Pancreas (tissue), 10 donors: ENCODE results near the gene NPEPPS. TPM values are rescaled to one million over a fixed set of nuclear protein-coding genes. Genes with fewer than 3 reads are reported as not detected.
A peak's percentile ranks its signal among the peaks of the same experiment; 100 is the strongest.
"Not testable (repeated sequence)": the region's sequence is repeated elsewhere in the genome, so short reads cannot be mapped to it uniquely, and the experiment has no call there.

Experiments used
- ATAC-seq, 4 donors: fragments of 200-7000 bp; cut with Tn5 transposase; one replicate each; pipeline versions ENCODE4 v1.8.0 to v1.9.1; 2020; ENCODE audit warnings: mild to moderate bottlenecking in 4 of 4, moderate library complexity in 4 of 4
- DNase-seq, 6 donors: peaks; one replicate each; pipeline ENCODE4 v3.0.0-alpha.2; 2020
- FAIRE-seq: peaks from 2 replicates; lab custom pipeline; 2012; peaks lifted over from hg19 to GRCh38; lab: Jason Lieb, UNC
- H3K27ac ChIP-seq, 4 donors: fragments of 200-600 bp; sonication (generic); 1 replicate in 3 of 4; 2 replicates in 1 of 4; pipeline versions ENCODE4 v1.5.0 to v1.8.0; 2020
- H3K27me3 ChIP-seq, 4 donors: fragments of 200-600 bp; one replicate each; pipeline ENCODE4 v1.8.0; 2021
- H3K36me3 ChIP-seq, 3 donors: fragments of 200-600 bp; sonication (generic) in 1 of 3; one replicate each; pipeline versions ENCODE4 v1.5.0 to v1.8.0; 2020 to 2021
- H3K4me1 ChIP-seq, 3 donors: fragments of 200-600 bp; one replicate each; pipeline ENCODE4 v1.8.0; 2021
- H3K4me3 ChIP-seq, 4 donors: fragments of 200-600 bp; sonication (generic) in 2 of 4; one replicate each; pipeline versions ENCODE4 v1.5.0 to v1.8.0; 2020 to 2021
- H3K9me3 ChIP-seq, 4 donors: fragments of 200-600 bp; one replicate each; pipeline ENCODE4 v1.8.0; 2021
- CTCF ChIP-seq, 4 donors: fragments of 200-600 bp; sonication (generic) in 3 of 4; IDR thresholded peaks; one replicate each; pipeline versions ENCODE4 v1.5.0 to v1.8.0; 2021; ENCODE audit warnings: antibody characterized with exemption in 4 of 4
- WGBS, 2 donors: extraction: QIAGEN DNeasy Blood & Tissue Kit; methylation state at CpG; one replicate each; pipeline ENCODE4 v1.1.7; 2013; 5-methylcytosine and 5-hydroxymethylcytosine counted together
- intact Hi-C, 3 donors: fragments of 100-400 bp; cut with DNase I; formaldehyde crosslinking; loops; one replicate each; pipeline versions ENCODE4 v1.11.1 to v1.14.2; 2022
- polyA plus RNA-seq, 2 donors: library from polyadenylated mRNA; stranded (reverse); fragments of 200-250 nt; gene quantifications; one replicate each; pipeline ENCODE4 v1.2.3, GENCODE V29; 2013
- total RNA-seq, 6 donors: library from RNA; stranded (reverse); fragmentation: NEBNext Ultra II Directional in 4 of 6; extraction: Animal tissue kit (Norgen Biotek cat#: 25700) in 4 of 6; gene quantifications; one replicate each; pipeline versions ENCODE4 v1.2.1 to v1.2.4, GENCODE V29; 2021 to 2023
- donor health status: healthy with polysubstance abuse.
- donor health status: DM: no; HTN: no; CAD: no; lungs with moderate emphysema.
- donor health status: DM: no; HTN: no; CAD: no.
- donor health status: control.
- donor health status: control.
- donor health status: Bipolar disorder and iron deficiency.
- donor health status: DM: yes; HTN: yes; CAD: no.
- donor health status: DM: no; HTN: no; CAD: no.
- donor health status: DM: no; HTN: no; CAD: no.
- donor health status: DM: yes; HTN: yes; CAD: no.

NPEPPS gene
- total RNA-seq (10 to 100 TPM; 32.3 to 72.3 (median 49.7) TPM), polyA plus RNA-seq (10 to 100 TPM; 31.9 to 35.6 TPM)

GRCh38 chr17:47530557-47531232 is at the start of gene NPEPPS:
NPEPPS (plus strand) TSS chr17:47531108; CDS start chr17:47531301, 193 bp downstream.
- FAIRE-seq, H3K27me3 ChIP-seq, H3K36me3 ChIP-seq, H3K9me3 ChIP-seq, intact Hi-C loops, H3K4me1 ChIP-seq: not testable (repeated sequence)
- ATAC-seq (peak; percentile 85 to 94 (median 94)), DNase-seq (peak; percentile 89 to 94 (median 92))
- Histone ChIP-seq H3K4me3 (peak within 1 kb of the TSS; percentile 28 to 56 (median 40)), H3K27ac (peak within 1 kb of the TSS; percentile 45 to 86 (median 72))
- 10 to 15% methylated on average over 40 to 60 of the region's 60 CpGs for WGBS, 2 donors

GRCh38 chr17:47491841-47492212 is 39.1 kb upstream of the NPEPPS start:
- H3K36me3 ChIP-seq, FAIRE-seq, ATAC-seq, H3K9me3 ChIP-seq, H3K4me1 ChIP-seq, H3K27me3 ChIP-seq, DNase-seq, intact Hi-C loops: not testable (repeated sequence)
- Histone ChIP-seq H3K4me3 (peak overlapping the region; percentile 26 to 50 (median 36)), H3K27ac (peak overlapping the region in 2 of 4 donors; percentile 69 to 78)
- WGBS, 2 donors, result 9 to 10% methylated on average over 14 of the region's 15 CpGs

- DNase-seq, H3K27me3 ChIP-seq, H3K9me3 ChIP-seq, FAIRE-seq, H3K27ac ChIP-seq, ATAC-seq, H3K4me1 ChIP-seq, H3K4me3 ChIP-seq, intact Hi-C loops, H3K36me3 ChIP-seq: not testable (repeated sequence)
- 14 to 15% methylated on average over 1 of the region's 1 CpG for whole genome bisulfite sequencing, 2 donors
Measured at GRCh38 chr17:47499074-47499473, 31.8 kb upstream of the NPEPPS start.

GRCh38 chr17:47499494-47499893 is 31.4 kb upstream of the NPEPPS start:
- H3K36me3 ChIP-seq, H3K9me3 ChIP-seq, H3K4me1 ChIP-seq, intact Hi-C loops, H3K4me3 ChIP-seq, ATAC-seq, DNase-seq, H3K27me3 ChIP-seq, FAIRE-seq, H3K27ac ChIP-seq: not testable (repeated sequence)
- WGBS, 2 donors, result 68 to 72% methylated on average over 4 of the region's 4 CpGs

- WGBS, 2 donors, result 50 to 57% methylated on average over 3 to 4 of the region's 4 CpGs
- intact Hi-C loops, H3K4me1 ChIP-seq, FAIRE-seq, H3K27ac ChIP-seq, H3K36me3 ChIP-seq, H3K4me3 ChIP-seq, H3K27me3 ChIP-seq, H3K9me3 ChIP-seq: not testable (repeated sequence)
- DNase-seq, result peak in 1 of 6 donors; percentile 16
- ATAC-seq, result peak; percentile 53 to 84 (median 74)
- peak in 2 of 4 donors; percentile 17 to 26 for TF ChIP-seq CTCF (IDR thresholded peaks at IDR 0.05)
Measured at GRCh38 chr17:47500620-47501019, 30.3 kb upstream of the NPEPPS start.

- H3K36me3 ChIP-seq, H3K4me3 ChIP-seq, intact Hi-C loops, H3K27me3 ChIP-seq, FAIRE-seq, DNase-seq, H3K9me3 ChIP-seq, H3K4me1 ChIP-seq: not testable (repeated sequence)
- ATAC-seq, result peak; percentile 79 to 92 (median 83)
- peak overlapping the region in 2 of 4 donors; percentile 67 to 71 for H3K27ac ChIP-seq
- WGBS, 2 donors, result 51 to 57% methylated on average over 3 to 5 of the region's 8 CpGs
Measured at GRCh38 chr17:47502122-47502731, 28.7 kb upstream of the NPEPPS start.

- H3K27ac ChIP-seq, result peak overlapping the region in 2 of 4 donors; percentile 67 to 71
- FAIRE-seq, H3K4me1 ChIP-seq, intact Hi-C loops, DNase-seq, H3K27me3 ChIP-seq, H3K4me3 ChIP-seq, H3K9me3 ChIP-seq, H3K36me3 ChIP-seq: not testable (repeated sequence)
- 48 to 53% methylated on average over 2 of the region's 2 CpGs for WGBS, 2 donors
- ATAC-seq, result peak; percentile 41 to 70 (median 65)
Measured at GRCh38 chr17:47502776-47503455, 28.0 kb upstream of the NPEPPS start.

- FAIRE-seq, H3K4me1 ChIP-seq, intact Hi-C loops, H3K9me3 ChIP-seq, H3K27me3 ChIP-seq, H3K4me3 ChIP-seq, H3K36me3 ChIP-seq, DNase-seq, H3K27ac ChIP-seq: not testable (repeated sequence)
- peak in 3 of 4 donors; percentile 29 to 67 (median 30) for ATAC-seq
- WGBS, 2 donors, result 59 to 64% methylated on average over 3 of the region's 3 CpGs
Measured at GRCh38 chr17:47511701-47512146, 19.2 kb upstream of the NPEPPS start.

- H3K4me3 ChIP-seq, intact Hi-C loops, ATAC-seq, H3K27ac ChIP-seq, H3K4me1 ChIP-seq, FAIRE-seq, DNase-seq, H3K36me3 ChIP-seq, H3K27me3 ChIP-seq, H3K9me3 ChIP-seq: not testable (repeated sequence)
- 87 to 89% methylated on average over 6 of the region's 6 CpGs for WGBS, 2 donors
Measured at GRCh38 chr17:47513301-47513700, 17.6 kb upstream of the NPEPPS start.

- DNase-seq, intact Hi-C loops, H3K4me1 ChIP-seq, H3K27me3 ChIP-seq, H3K27ac ChIP-seq, H3K9me3 ChIP-seq, FAIRE-seq, H3K36me3 ChIP-seq, H3K4me3 ChIP-seq: not testable (repeated sequence)
- peak in 3 of 4 donors; percentile 44 to 75 (median 62) for ATAC-seq
Measured at GRCh38 chr17:47518880-47519279, 12.0 kb upstream of the NPEPPS start.

GRCh38 chr17:47519365-47519764 is 11.5 kb upstream of the NPEPPS start:
- H3K27ac ChIP-seq, ATAC-seq, FAIRE-seq, H3K27me3 ChIP-seq, H3K9me3 ChIP-seq, intact Hi-C loops, H3K4me3 ChIP-seq, DNase-seq, H3K36me3 ChIP-seq, H3K4me1 ChIP-seq: not testable (repeated sequence)
